Muscle layer of colon (tissue), 2 donors: Measurements from ENCODE around the gene CYP27A1.
A peak's percentile ranks its signal among the peaks of the same experiment; 100 is the strongest.

ENCODE experiments used
- H3K27ac ChIP-seq: one replicate; pipeline ENCODE4 v1.7.0; 2013; ENCODE audit warnings: low read depth, mild to moderate bottlenecking, low read length, moderate library complexity
- H3K27me3 ChIP-seq, 2 donors: one replicate each; pipeline ENCODE4 v1.7.0; 2013; ENCODE audit warnings: low read length in 2 of 2, mild to moderate bottlenecking in 2 of 2; ENCODE audit not compliant: insufficient read depth in 2 of 2, control insufficient read depth in 1 of 2
- H3K36me3 ChIP-seq: one replicate; pipeline ENCODE4 v1.7.0; 2013; ENCODE audit warnings: mild to moderate bottlenecking, low read length; ENCODE audit not compliant: insufficient read depth
- H3K4me1 ChIP-seq: one replicate; pipeline ENCODE4 v1.7.0; 2013; ENCODE audit warnings: mild to moderate bottlenecking, low read length; ENCODE audit not compliant: insufficient read depth
- H3K4me3 ChIP-seq, 2 donors: one replicate each; pipeline ENCODE4 v1.7.0; 2013; ENCODE audit warnings: low read length in 2 of 2, low read depth in 1 of 2, mild to moderate bottlenecking in 1 of 2, moderate library complexity in 1 of 2
- H3K9ac ChIP-seq: one replicate; pipeline ENCODE4 v1.7.0; 2013; ENCODE audit warnings: low read length
- H3K9me3 ChIP-seq: one replicate; pipeline ENCODE4 v1.7.0; 2013; ENCODE audit warnings: mild to moderate bottlenecking, low read length
- donor health status: abdominal sarcoma.
- donor health status: Adenocarcinoma of cecum.

Gene CYP27A1

DNA sequence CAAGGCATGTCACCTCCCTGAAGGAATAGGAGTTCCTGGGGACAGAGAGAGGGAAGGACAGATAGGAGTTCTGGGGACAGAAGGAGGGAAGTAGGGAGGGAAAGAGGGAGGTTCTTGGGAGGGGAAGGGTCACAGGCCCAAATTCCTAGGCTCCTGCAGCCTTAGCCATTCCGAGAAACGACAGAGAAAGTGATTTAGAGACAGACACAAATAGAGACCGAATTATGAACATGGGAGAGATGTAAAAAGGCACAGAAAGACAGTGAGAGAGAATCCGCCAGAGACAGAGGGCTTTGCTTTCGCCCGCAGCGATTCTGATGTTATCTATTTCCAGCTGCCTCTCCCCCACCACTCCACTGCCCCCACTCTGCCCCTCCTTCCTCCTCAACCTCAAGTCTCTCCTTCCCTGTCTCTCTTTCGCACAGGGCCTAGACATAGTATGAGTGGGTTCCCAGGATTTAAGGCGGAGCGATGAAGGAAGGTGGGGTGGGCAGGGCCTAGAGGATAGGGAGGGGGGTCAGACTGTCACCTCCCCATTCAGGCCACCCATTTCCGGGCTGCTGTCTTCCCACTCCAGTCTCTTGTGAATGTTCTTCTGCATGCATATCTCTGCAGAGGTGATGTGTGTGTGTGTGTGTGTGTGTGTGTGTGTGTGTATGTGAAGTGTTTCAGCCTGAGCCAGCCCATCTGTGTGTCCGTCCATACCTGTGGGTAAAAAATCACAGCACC, 74.4 kb downstream of the CYP27A1 start:
- Histone ChIP-seq H3K9me3 (no peaks in the 10 kb centered on the region), H3K9ac (no peak overlapping the region), H3K4me3 (no peak overlapping the region), H3K27me3 (peaks cover 36 to 83% of the 10 kb centered on the region in 2 donors), H3K4me1 (peaks cover 13% of the 10 kb centered on the region), H3K27ac (no peak overlapping the region), H3K36me3 (no peaks in the 10 kb centered on the region)

GRCh38 chr2:218856896-218857243, 74.9 kb downstream of the CYP27A1 start:
- Histone ChIP-seq H3K27me3 (peaks cover 41 to 84% of the 10 kb centered on the region in 2 donors), H3K4me1 (peaks cover 14% of the 10 kb centered on the region), H3K27ac (no peak overlapping the region)

DNA sequence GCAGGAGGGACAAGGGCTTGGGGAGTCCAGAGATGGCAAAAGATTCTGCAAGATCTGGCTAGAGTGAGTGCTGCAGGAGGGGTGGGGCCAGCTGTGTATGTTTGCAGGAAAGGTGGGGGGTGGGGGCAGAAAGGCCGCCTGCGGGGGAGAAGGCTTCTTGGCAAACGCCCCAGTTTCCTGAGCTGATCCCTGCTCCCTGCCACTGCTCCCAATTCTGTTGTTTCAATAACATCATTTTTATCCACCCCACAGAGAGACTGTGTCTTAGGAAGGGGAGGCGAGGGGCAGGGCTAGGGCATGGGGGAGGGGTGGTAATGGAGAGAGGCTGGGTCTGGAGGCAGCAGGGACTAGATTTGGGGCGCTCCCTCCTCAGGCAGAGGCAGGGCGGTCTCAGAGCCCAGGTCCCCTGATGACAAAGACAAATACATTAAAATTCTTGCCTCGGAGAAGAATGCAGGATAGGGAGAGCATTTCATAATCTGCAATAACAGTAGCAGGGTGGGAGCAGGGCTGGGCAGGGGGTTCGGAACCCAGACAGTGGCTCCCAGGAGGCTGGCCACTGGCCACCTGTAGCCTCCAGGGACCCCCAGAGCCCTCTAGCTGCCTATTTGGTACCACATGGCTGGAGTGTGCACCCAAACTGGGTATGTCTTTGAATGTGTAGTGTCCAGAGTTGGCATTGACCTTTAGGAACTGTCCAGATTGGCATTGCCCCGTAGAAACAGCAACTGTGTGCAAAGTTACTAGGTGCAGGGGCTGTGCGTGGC, 75.6 kb downstream of the CYP27A1 start:
- peaks cover 14% of the 10 kb centered on the region for H3K4me1 ChIP-seq
- no peaks in the 10 kb centered on the region for H3K9me3 ChIP-seq
- H3K27me3 ChIP-seq: peaks cover 42 to 85% of the 10 kb centered on the region in 2 donors
- H3K27ac ChIP-seq: no peak overlapping the region
- H3K4me3 ChIP-seq: no peak overlapping the region
- no peaks in the 10 kb centered on the region for H3K36me3 ChIP-seq
- no peak overlapping the region for H3K9ac ChIP-seq

More at GRCh38 chr2:218856896-218857243, 74.9 kb downstream of the CYP27A1 start:
- H3K4me3 ChIP-seq: no peak overlapping the region
- H3K36me3 ChIP-seq: no peaks in the 10 kb centered on the region
- H3K9ac ChIP-seq: no peak overlapping the region
- no peaks in the 10 kb centered on the region for H3K9me3 ChIP-seq

GRCh38 chr2:218858138-218858445, 76.1 kb downstream of the CYP27A1 start:
- no peak overlapping the region for H3K27ac ChIP-seq
- no peak overlapping the region for H3K4me3 ChIP-seq
- H3K9ac ChIP-seq: no peak overlapping the region
- H3K4me1 ChIP-seq: peaks cover 14% of the 10 kb centered on the region
- no peaks in the 10 kb centered on the region for H3K36me3 ChIP-seq
- H3K27me3 ChIP-seq: peaks cover 44 to 82% of the 10 kb centered on the region in 2 donors
- no peaks in the 10 kb centered on the region for H3K9me3 ChIP-seq

DNA sequence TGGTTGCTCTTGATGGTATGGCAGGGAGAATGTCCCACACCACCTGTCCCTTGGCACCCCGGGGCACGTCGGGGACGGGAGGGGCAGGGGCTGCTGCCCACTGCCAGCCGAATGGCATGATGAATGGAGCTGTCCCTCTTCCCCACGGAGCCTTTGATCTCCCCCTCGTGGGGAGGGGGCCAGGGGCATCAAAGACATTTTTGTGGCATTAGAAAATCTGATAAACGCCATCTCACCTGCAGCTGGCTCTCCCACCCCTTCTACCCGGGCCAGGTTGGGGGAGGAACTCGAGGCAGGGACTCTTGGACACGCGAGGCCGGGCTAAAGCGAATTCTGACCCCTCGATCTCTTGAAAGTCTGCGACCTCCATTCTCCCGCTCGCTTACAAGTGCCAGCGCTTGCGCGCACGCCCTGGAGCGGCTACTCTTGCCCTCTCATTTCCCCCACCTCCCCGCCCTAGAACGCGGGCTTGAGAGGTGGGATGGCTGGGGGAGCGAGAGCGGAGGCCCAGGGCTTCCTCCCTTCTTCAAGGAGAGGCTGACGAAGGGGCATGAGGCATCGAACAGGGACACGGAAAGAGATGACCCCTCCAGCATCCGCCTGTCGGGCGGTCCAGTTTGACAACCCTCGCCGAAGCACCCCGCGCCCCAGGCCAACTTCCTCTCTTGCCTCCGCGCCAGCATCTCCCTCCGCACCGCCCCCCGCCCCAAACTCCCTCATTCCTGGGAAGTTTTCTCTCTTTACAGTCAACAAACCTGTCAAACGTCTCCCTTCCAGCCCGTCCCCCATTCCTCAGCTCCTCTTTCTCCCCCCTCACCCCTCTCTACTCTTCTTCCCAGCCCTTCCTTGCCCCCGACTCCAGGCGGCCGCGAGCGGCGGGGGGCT, 77.0 kb downstream of the CYP27A1 start:
- H3K27me3 ChIP-seq: peaks cover 48 to 81% of the 10 kb centered on the region in 2 donors
- H3K4me1 ChIP-seq: peaks cover 14% of the 10 kb centered on the region
- H3K9ac ChIP-seq: no peak overlapping the region
- H3K27ac ChIP-seq: no peak overlapping the region
- no peak overlapping the region for H3K4me3 ChIP-seq
- no peaks in the 10 kb centered on the region for H3K36me3 ChIP-seq
- H3K9me3 ChIP-seq: no peaks in the 10 kb centered on the region

DNA sequence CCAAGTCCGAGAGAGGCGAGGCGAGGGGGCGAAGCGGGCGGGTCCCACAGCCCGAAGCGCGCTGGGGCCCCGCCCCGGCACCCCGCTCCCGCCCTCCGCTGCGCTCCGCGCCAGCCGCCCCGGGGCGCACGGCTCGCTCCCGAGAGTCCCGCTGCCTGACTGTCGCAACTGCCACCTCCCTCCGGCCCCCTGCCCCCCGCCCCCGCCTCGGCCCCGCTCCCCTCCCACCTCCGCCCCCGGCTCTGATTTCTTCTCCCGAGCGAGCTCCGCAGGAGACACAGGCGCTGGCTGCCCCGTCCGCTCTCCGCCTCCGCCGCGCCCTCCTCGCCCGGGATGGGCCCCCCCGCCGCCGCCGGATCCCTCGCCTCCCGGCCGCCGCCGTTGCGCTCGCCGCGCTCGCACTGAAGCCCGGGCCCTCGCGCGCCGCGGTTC, 77.6 kb downstream of the CYP27A1 start, which contains the start of gene WNT6:
WNT6 (plus strand) TSS at position 250 of the 432 bp plus-strand sequence. CDS start 233 bp downstream, outside the sequence.
- Histone ChIP-seq H3K27me3 (peaks cover 50 to 81% of the 10 kb centered on the region in 2 donors), H3K4me3 (peak within 1 kb of the TSS in 1 of 2 donors; percentile 50)

GRCh38 chr2:218859988-218860831, 78.3 kb downstream of the CYP27A1 start:
- H3K36me3 ChIP-seq: no peaks in the 10 kb centered on the region
- peaks cover 50 to 83% of the 10 kb centered on the region in 2 donors for H3K27me3 ChIP-seq
- H3K4me3 ChIP-seq: peak overlapping the region in 1 of 2 donors; percentile 50
- H3K9me3 ChIP-seq: no peaks in the 10 kb centered on the region
- no peak overlapping the region for H3K27ac ChIP-seq
- no peak overlapping the region for H3K9ac ChIP-seq
- peaks cover 14% of the 10 kb centered on the region for H3K4me1 ChIP-seq

More for the DNA sequence above, 77.6 kb downstream of the CYP27A1 start, which contains the start of gene WNT6:
- H3K27ac ChIP-seq: no peak within 1 kb of the TSS
- no peaks in the 10 kb centered on the region for H3K36me3 ChIP-seq
- no peak within 1 kb of the TSS for H3K9ac ChIP-seq
- no peaks in the 10 kb centered on the region for H3K9me3 ChIP-seq
- peaks cover 14% of the 10 kb centered on the region for H3K4me1 ChIP-seq

DNA sequence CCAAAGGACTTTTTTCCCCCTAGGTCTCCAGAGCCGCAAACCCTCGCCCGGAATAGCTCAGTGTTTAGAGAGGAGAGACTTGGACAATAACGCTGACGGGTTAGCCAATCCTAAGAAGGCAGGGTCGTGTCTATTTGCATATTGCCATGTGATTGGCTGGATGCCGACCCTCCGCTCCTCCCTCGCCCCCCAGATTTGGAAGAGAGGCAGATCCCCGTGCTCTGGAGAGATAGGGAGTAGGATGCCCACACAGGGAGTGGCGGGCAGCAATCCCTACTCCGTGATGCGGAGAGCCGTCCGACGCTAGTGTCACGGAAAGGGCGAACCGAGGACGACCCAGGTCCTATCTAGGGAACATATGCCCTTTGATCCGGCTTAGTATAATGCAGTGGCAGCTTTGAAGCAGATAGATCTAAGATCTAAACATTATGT, 79.0 kb downstream of the CYP27A1 start:
- Histone ChIP-seq H3K4me3 (no peak overlapping the region), H3K4me1 (peaks cover 14% of the 10 kb centered on the region), H3K27ac (no peak overlapping the region), H3K36me3 (no peaks in the 10 kb centered on the region), H3K9ac (no peak overlapping the region), H3K27me3 (peaks cover 50 to 79% of the 10 kb centered on the region in 2 donors), H3K9me3 (no peaks in the 10 kb centered on the region)

GRCh38 chr2:218861645-218862318, 79.8 kb downstream of the CYP27A1 start:
- H3K27ac ChIP-seq: no peak overlapping the region
- peaks cover 14% of the 10 kb centered on the region for H3K4me1 ChIP-seq
- no peaks in the 10 kb centered on the region for H3K36me3 ChIP-seq
- no peak overlapping the region for H3K9ac ChIP-seq
- H3K4me3 ChIP-seq: no peak overlapping the region
- no peaks in the 10 kb centered on the region for H3K9me3 ChIP-seq
- H3K27me3 ChIP-seq: peaks cover 50 to 71% of the 10 kb centered on the region in 2 donors

DNA sequence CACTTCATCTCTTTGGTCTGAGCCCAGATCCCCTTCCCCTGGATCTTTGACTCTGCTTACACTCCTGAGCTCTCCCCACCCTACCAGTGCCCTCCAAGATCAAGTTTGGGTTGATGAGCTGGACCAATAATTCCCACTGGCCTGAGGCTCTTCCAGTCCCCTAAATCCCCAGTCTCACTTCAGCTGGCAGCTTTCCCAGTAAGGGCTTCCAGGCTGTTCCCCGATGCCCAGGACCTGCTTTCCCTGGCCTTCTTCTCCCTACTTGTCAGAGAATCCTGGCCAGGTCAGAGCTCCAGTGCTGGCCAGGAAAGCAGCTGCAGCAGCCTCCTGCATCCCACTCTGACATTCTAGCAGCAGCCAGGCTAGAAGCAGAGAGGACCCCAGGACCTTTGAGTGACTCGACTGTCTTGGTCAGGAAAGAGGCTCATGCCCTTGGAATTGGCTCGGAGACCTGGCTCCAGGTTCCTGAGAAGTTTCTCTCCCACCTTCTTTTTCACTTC, 81.1 kb downstream of the CYP27A1 start:
- H3K9ac ChIP-seq: no peak overlapping the region
- no peaks in the 10 kb centered on the region for H3K9me3 ChIP-seq
- H3K4me1 ChIP-seq: peaks cover 14% of the 10 kb centered on the region
- no peaks in the 10 kb centered on the region for H3K36me3 ChIP-seq
- peaks cover 42 to 72% of the 10 kb centered on the region in 2 donors for H3K27me3 ChIP-seq
- no peak overlapping the region for H3K4me3 ChIP-seq
- no peak overlapping the region for H3K27ac ChIP-seq
